Parathyroid adenoma (tissue), 2 donors: ENCODE measurements around the gene RBKS.

Source experiments
- H2AFZ ChIP-seq: fragments of 300-600 bp; sonication (generic); one replicate; pipeline ENCODE4 v1.7.0; 2017; ENCODE audit warnings: antibody characterized with exemption, mild to moderate bottlenecking
- H3K27ac ChIP-seq: fragments of 300-600 bp; sonication (generic); one replicate; pipeline ENCODE4 v1.7.0; 2017
- H3K27me3 ChIP-seq: fragments of 300-600 bp; sonication (generic); one replicate; pipeline ENCODE4 v1.7.0; 2017; ENCODE audit warnings: low read length; ENCODE audit not compliant: control insufficient read depth, insufficient read depth
- H3K36me3 ChIP-seq: fragments of 300-600 bp; sonication (generic); one replicate; pipeline ENCODE4 v1.7.0; 2017; ENCODE audit warnings: low read length; ENCODE audit not compliant: control insufficient read depth, insufficient read depth
- H3K4me1 ChIP-seq: fragments of 300-600 bp; sonication (generic); one replicate; pipeline ENCODE4 v1.7.0; 2017; ENCODE audit warnings: control low read depth
- H3K4me2 ChIP-seq: fragments of 300-600 bp; sonication (generic); one replicate; pipeline ENCODE4 v1.7.0; 2017; ENCODE audit warnings: low read length
- H3K4me3 ChIP-seq: fragments of 300-600 bp; sonication (generic); one replicate; pipeline ENCODE4 v1.7.0; 2017; ENCODE audit warnings: low read depth, low read length
- H3K79me2 ChIP-seq: fragments of 300-600 bp; sonication (generic); one replicate; pipeline ENCODE4 v1.7.0; 2017; ENCODE audit warnings: control low read depth
- H3K9ac ChIP-seq: fragments of 300-600 bp; sonication (generic); one replicate; pipeline ENCODE4 v1.7.0; 2017; ENCODE audit warnings: mild to moderate bottlenecking
- H3K9me3 ChIP-seq: fragments of 300-600 bp; sonication (generic); one replicate; pipeline ENCODE4 v1.7.0; 2017; ENCODE audit warnings: low read length; ENCODE audit not compliant: control insufficient read depth
- TF ChIP-seq, protein P1 (sequence below): fragments of 300-600 bp; sonication (generic); IDR thresholded peaks from one replicate; pipeline ENCODE4 v1.7.0; 2017; ENCODE audit warnings: antibody characterized with exemption, mild to moderate bottlenecking
- donor health status: primary hyperparathyroidism.

RBKS gene

DNA sequence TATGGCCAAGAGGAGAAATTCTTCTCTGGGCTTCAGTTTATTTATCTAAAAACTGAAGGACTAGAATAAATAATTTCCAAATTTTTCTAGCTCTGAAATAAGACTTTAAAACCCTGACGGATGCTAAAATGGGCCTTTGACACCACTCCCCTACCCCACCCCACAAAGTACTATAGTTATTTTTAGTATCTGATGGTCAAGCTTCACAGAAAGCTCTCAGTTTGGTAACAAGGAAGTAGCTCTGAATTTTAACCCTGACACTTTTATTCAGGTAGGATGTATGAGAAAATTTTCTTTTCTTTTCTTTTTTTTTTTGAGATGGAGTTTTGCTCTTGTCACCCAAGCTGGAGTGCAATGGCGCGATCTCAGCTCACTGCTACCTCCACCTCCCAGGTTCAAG is 2.4 kb downstream of the RBKS start:
- Histone ChIP-seq H3K27me3 (no peaks in the 10 kb centered on the region), H3K36me3 (no peaks in the 10 kb centered on the region), H3K4me2 (no peak overlapping the region), H3K9ac (no peak overlapping the region), H3K9me3 (no peaks in the 10 kb centered on the region), H3K4me3 (no peak overlapping the region), H3K4me1 (peaks cover 2% of the 10 kb centered on the region), H3K79me2 (peaks cover 6% of the 10 kb centered on the region), H3K27ac (no peak overlapping the region), H2AFZ (no peak overlapping the region)
- TF ChIP-seq, protein P1, sequence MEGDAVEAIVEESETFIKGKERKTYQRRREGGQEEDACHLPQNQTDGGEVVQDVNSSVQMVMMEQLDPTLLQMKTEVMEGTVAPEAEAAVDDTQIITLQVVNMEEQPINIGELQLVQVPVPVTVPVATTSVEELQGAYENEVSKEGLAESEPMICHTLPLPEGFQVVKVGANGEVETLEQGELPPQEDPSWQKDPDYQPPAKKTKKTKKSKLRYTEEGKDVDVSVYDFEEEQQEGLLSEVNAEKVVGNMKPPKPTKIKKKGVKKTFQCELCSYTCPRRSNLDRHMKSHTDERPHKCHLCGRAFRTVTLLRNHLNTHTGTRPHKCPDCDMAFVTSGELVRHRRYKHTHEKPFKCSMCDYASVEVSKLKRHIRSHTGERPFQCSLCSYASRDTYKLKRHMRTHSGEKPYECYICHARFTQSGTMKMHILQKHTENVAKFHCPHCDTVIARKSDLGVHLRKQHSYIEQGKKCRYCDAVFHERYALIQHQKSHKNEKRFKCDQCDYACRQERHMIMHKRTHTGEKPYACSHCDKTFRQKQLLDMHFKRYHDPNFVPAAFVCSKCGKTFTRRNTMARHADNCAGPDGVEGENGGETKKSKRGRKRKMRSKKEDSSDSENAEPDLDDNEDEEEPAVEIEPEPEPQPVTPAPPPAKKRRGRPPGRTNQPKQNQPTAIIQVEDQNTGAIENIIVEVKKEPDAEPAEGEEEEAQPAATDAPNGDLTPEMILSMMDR: no peak

DNA sequence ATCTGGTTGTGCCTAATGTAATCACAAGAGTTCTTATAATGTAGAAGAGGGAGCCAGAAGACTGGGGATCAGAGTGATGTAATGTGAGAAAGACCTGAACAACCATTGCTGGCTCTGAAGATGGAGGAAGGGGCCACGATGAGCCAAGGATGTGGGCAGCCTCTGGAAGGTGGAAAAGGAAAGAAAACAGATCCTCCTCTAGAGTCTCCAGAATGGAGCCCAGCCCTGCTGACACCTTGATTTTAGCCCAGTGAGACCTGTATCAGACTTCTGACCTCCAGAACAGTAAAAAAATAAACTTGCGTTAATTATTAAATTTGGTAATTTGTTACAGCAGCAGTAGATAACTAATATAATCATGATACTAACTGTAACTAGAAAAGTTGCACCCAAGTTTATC is 3.1 kb downstream of the RBKS start:
- H3K27ac ChIP-seq: no peak overlapping the region
- peaks cover 13% of the 10 kb centered on the region for H3K79me2 ChIP-seq
- no peaks in the 10 kb centered on the region for H3K36me3 ChIP-seq
- H3K4me2 ChIP-seq: no peak overlapping the region
- H2AFZ ChIP-seq: no peak overlapping the region
- TF ChIP-seq, protein P1: no peak
- H3K4me3 ChIP-seq: no peak overlapping the region
- H3K9ac ChIP-seq: no peak overlapping the region
- no peaks in the 10 kb centered on the region for H3K9me3 ChIP-seq
- peaks cover 2% of the 10 kb centered on the region for H3K4me1 ChIP-seq
- no peaks in the 10 kb centered on the region for H3K27me3 ChIP-seq

DNA sequence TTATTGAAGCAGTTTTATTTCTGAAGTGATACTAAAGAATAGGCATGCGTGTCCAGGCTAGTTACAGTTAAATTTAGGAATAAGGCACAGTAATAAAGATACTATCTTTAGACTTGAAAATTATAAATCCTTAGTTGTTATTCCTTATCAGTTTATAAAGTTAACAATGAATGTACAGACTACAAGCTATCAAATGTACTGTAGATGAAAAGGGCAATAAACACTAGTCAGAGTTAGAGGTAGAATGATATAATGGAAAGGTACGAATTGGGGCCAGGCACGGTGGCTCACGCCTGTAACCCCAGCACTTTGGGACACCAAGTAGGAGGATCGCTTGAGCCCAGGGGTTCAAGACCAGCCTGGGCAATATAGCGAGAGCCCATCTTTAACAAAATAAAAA is 3.9 kb downstream of the RBKS start:
- Histone ChIP-seq H3K4me1 (peaks cover 1% of the 10 kb centered on the region), H3K4me2 (no peak overlapping the region), H3K27me3 (no peaks in the 10 kb centered on the region), H3K36me3 (no peaks in the 10 kb centered on the region), H3K9ac (no peak overlapping the region), H3K79me2 (peaks cover 14% of the 10 kb centered on the region), H2AFZ (no peak overlapping the region), H3K27ac (no peak overlapping the region), H3K4me3 (no peak overlapping the region), H3K9me3 (no peaks in the 10 kb centered on the region)
- TF ChIP-seq, protein P1: no peak

DNA sequence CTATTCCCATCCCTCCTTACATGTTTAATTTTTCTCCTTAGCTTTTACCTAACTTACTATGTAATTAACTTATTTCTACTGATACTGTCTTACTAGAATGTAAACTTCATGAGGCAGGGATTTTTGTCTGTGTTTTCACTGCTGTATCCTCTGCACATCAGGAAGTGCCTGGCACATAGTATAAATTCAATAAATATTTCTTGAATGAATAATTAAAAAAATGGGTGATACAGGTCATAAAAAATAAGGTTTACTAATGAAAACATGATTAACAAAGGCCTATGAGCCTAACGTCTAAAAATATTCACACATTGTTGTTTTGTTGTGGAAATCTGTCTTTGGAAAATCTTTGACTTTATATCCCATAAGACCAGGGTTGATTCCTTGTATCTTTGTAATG is 4.5 kb downstream of the RBKS start:
- H3K27ac ChIP-seq: no peak overlapping the region
- no peak overlapping the region for H2AFZ ChIP-seq
- H3K9me3 ChIP-seq: no peaks in the 10 kb centered on the region
- no peak overlapping the region for H3K4me2 ChIP-seq
- H3K36me3 ChIP-seq: no peaks in the 10 kb centered on the region
- peaks cover 14% of the 10 kb centered on the region for H3K79me2 ChIP-seq
- no peaks in the 10 kb centered on the region for H3K27me3 ChIP-seq
- H3K4me1 ChIP-seq: no peaks in the 10 kb centered on the region
- no peak overlapping the region for H3K4me3 ChIP-seq
- H3K9ac ChIP-seq: no peak overlapping the region
- TF ChIP-seq, protein P1: no peak

DNA sequence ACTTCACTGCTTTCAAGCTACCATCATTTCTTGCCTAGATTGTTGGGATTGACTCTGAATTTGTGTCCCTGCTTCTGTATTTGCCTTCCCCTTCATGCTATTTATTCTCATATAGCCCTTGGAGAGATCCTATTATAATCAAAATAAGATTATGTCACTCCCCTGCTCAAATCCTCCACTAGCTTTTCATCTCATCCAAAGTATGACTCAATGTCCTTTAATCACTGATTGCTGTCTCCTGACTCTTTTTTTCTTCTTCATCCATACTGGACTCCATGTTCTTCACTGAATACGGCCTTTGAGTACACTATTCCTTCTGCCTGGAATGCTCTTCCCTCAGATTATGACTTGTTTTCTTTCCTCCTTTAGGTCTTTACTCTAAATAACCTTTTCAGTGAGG is 5.0 kb downstream of the RBKS start:
- Histone ChIP-seq H3K27me3 (no peaks in the 10 kb centered on the region), H3K4me2 (no peak overlapping the region), H2AFZ (no peak overlapping the region), H3K4me1 (no peaks in the 10 kb centered on the region), H3K36me3 (no peaks in the 10 kb centered on the region), H3K9ac (no peak overlapping the region), H3K27ac (no peak overlapping the region), H3K9me3 (no peaks in the 10 kb centered on the region), H3K4me3 (no peak overlapping the region), H3K79me2 (peaks cover 14% of the 10 kb centered on the region)
- TF ChIP-seq, protein P1: no peak
